OCI-LY3 (cell line): Measurements from ENCODE around the gene FAM53A.
"Not testable (repeated sequence)": the region's sequence is repeated elsewhere in the genome, so short reads cannot be mapped to it uniquely, and the experiment has no call there.

ENCODE experiments used
- H2AFZ ChIP-seq: fragments of 200-600, 300-600 bp; shearing (Covaris generic); 2 replicates; pipeline ENCODE4 v1.6.0; 2014; ENCODE audit warnings: antibody characterized with exemption, low read depth, low read length
- H3K27ac ChIP-seq: fragments of 200-600, 300-600 bp; sonication (generic); 2 replicates; pipeline ENCODE4 v1.5.1; 2014; ENCODE audit warnings: mild to moderate bottlenecking, low read length, moderate library complexity, mixed read lengths
- H3K27me3 ChIP-seq: fragments of 200-600, 300-600 bp; sonication (generic); 2 replicates; pipeline ENCODE4 v1.6.1; 2014; ENCODE audit warnings: low read depth, low read length, mixed read lengths
- H3K36me3 ChIP-seq: fragments of 200-600, 300-600 bp; sonication (generic); replicated peaks from 2 replicates; pipeline ENCODE3; 2014; ENCODE audit warnings: low read depth, low read length, mixed read lengths
- H3K4me1 ChIP-seq: fragments of 300-600, 200-600 bp; sonication (generic); 2 replicates; pipeline ENCODE4 v1.6.1; 2014; ENCODE audit warnings: low read length, mixed read lengths
- H3K4me2 ChIP-seq: fragments of 200-600, 300-600 bp; sonication (generic); 2 replicates; pipeline ENCODE4 v1.6.1; 2014; ENCODE audit warnings: low read length, mixed read lengths
- H3K4me3 ChIP-seq: fragments of 300-600, 200-600 bp; sonication (generic); 2 replicates; pipeline ENCODE4 v1.5.1; 2014; ENCODE audit warnings: antibody characterized with exemption, mild to moderate bottlenecking, low read length, moderate library complexity
- H3K79me2 ChIP-seq: fragments of 300-600, 200-600 bp; shearing (Covaris generic); 2 replicates; pipeline ENCODE4 v1.6.1; 2014; ENCODE audit warnings: mild to moderate bottlenecking, low read length, mixed read lengths
- H3K9ac ChIP-seq: fragments of 300-600, 200-600 bp; shearing (Covaris generic); 2 replicates; pipeline ENCODE4 v1.6.0; 2014; ENCODE audit warnings: mild to moderate bottlenecking, low read length, moderate library complexity
- H3K9me3 ChIP-seq: fragments of 200-600, 300-600 bp; shearing (Covaris generic); 2 replicates; pipeline ENCODE4 v1.6.1; 2014; ENCODE audit warnings: low read length, mixed read lengths; ENCODE audit not compliant: insufficient read depth
- H4K20me1 ChIP-seq: fragments of 200-600, 300-600 bp; sonication (generic); 2 replicates; pipeline ENCODE4 v1.6.1; 2016; ENCODE audit warnings: low read length, mixed read lengths; ENCODE audit not compliant: insufficient read depth
- CTCF ChIP-seq: fragments of 200-600, 300-600 bp; sonication (generic); IDR thresholded peaks from 2 replicates; pipeline ENCODE4 v1.5.1; 2014; ENCODE audit warnings: antibody characterized with exemption, low read length, low read depth
- EZH2phosphoT487 ChIP-seq: fragments of 200-600 bp; shearing (Covaris generic); IDR thresholded peaks from 2 replicates; pipeline ENCODE4 v1.6.1; 2018; ENCODE audit warnings: antibody characterized with exemption, mixed run types, low read depth

The FAM53A gene

GRCh38 chr4:1674682-1675081 lies 9.4 kb downstream of the FAM53A start:
- no peaks in the 10 kb centered on the region for H3K27me3 ChIP-seq
- H2AFZ ChIP-seq, result no peak overlapping the region
- H3K36me3 ChIP-seq, result no peaks in the 10 kb centered on the region
- H3K27ac ChIP-seq, result no peak overlapping the region
- H3K79me2 ChIP-seq, result no peaks in the 10 kb centered on the region
- TF ChIP-seq EZH2phosphoT487, result no peak
- TF ChIP-seq CTCF, result no peak
- no peaks in the 10 kb centered on the region for H3K4me1 ChIP-seq
- no peaks in the 10 kb centered on the region for H3K9me3 ChIP-seq
- H3K4me3 ChIP-seq, result no peak overlapping the region
- no peak overlapping the region for H3K4me2 ChIP-seq
- no peaks in the 10 kb centered on the region for H4K20me1 ChIP-seq
- H3K9ac ChIP-seq, result no peak overlapping the region

GRCh38 chr4:1673671-1674070 lies 10.4 kb downstream of the FAM53A start:
- no peaks in the 10 kb centered on the region for H3K27me3 ChIP-seq
- H3K9ac ChIP-seq, result no peak overlapping the region
- no peaks in the 10 kb centered on the region for H3K36me3 ChIP-seq
- no peaks in the 10 kb centered on the region for H4K20me1 ChIP-seq
- no peak overlapping the region for H3K4me2 ChIP-seq
- no peaks in the 10 kb centered on the region for H3K79me2 ChIP-seq
- no peak overlapping the region for H3K27ac ChIP-seq
- no peak overlapping the region for H2AFZ ChIP-seq
- no peak overlapping the region for H3K4me3 ChIP-seq
- no peaks in the 10 kb centered on the region for H3K9me3 ChIP-seq
- no peaks in the 10 kb centered on the region for H3K4me1 ChIP-seq
- TF ChIP-seq CTCF (no peak), EZH2phosphoT487 (no peak)

- not testable (repeated sequence) for H3K4me2 ChIP-seq, H4K20me1 ChIP-seq, H3K4me1 ChIP-seq, H3K27ac ChIP-seq, H3K4me3 ChIP-seq, H3K27me3 ChIP-seq, H3K36me3 ChIP-seq, H3K9me3 ChIP-seq, H3K9ac ChIP-seq, H2AFZ ChIP-seq, H3K79me2 ChIP-seq
Measured at GRCh38 chr4:1671011-1671410, 13.1 kb downstream of the FAM53A start.

- Histone ChIP-seq H3K27ac (no peak overlapping the region), H3K4me3 (no peak overlapping the region), H2AFZ (no peak overlapping the region), H3K27me3 (no peaks in the 10 kb centered on the region), H3K9ac (no peak overlapping the region), H3K4me2 (no peak overlapping the region), H3K79me2 (no peaks in the 10 kb centered on the region), H3K4me1 (no peaks in the 10 kb centered on the region), H4K20me1 (no peaks in the 10 kb centered on the region), H3K9me3 (no peaks in the 10 kb centered on the region), H3K36me3 (no peaks in the 10 kb centered on the region)
- no peak for TF ChIP-seq CTCF
- TF ChIP-seq EZH2phosphoT487, result no peak
Measured at GRCh38 chr4:1670279-1670678, 13.8 kb downstream of the FAM53A start.

- Histone ChIP-seq H3K27ac (no peak overlapping the region), H3K4me3 (no peak overlapping the region), H2AFZ (no peak overlapping the region), H3K9me3 (no peaks in the 10 kb centered on the region), H3K4me2 (no peak overlapping the region), H3K4me1 (no peaks in the 10 kb centered on the region), H3K9ac (no peak overlapping the region), H3K27me3 (no peaks in the 10 kb centered on the region), H3K79me2 (no peaks in the 10 kb centered on the region), H3K36me3 (no peaks in the 10 kb centered on the region), H4K20me1 (no peaks in the 10 kb centered on the region)
- no peak for TF ChIP-seq CTCF
- no peak for TF ChIP-seq EZH2phosphoT487
Measured at GRCh38 chr4:1669850-1670249, 14.3 kb downstream of the FAM53A start.
